ENCODE measurements around the gene GFPT1.

The GFPT1 gene

DNA sequence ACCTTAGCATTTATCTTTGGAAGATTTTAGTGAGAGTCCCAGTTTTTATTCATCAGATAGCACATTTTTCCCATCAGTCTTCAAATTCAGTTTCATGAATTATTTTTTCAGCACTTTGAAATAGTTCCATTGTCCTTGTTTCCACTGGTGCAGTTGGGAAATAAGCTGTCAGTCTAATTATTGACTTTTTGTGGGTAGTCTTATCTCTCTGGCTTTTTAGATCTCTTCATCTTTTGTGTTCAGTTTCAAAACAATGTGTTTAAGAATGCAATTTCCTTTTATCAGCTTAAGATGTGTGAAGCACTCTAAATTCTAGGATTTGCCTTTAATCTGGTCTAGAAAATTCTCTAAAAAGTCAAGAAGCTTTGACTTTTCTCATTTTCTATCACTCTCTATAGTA is 70.5 kb downstream of the GFPT1 start:
- no peak for DNase-seq (ENCODE audit: low read depth)

GRCh38 chr2:69315160-69315761 is 71.8 kb downstream of the GFPT1 start:
- DNase-seq (ENCODE audit: low read depth), result no peak

GRCh38 chr2:69311024-69311416 is 76.0 kb downstream of the GFPT1 start:
- DNase-seq (ENCODE audit: low read depth), result no peak

- DNase-seq (ENCODE audit: low read depth), result no peak
These were observed 76.7 kb downstream of the GFPT1 start for GRCh38 chr2:69310111-69311023.

DNA sequence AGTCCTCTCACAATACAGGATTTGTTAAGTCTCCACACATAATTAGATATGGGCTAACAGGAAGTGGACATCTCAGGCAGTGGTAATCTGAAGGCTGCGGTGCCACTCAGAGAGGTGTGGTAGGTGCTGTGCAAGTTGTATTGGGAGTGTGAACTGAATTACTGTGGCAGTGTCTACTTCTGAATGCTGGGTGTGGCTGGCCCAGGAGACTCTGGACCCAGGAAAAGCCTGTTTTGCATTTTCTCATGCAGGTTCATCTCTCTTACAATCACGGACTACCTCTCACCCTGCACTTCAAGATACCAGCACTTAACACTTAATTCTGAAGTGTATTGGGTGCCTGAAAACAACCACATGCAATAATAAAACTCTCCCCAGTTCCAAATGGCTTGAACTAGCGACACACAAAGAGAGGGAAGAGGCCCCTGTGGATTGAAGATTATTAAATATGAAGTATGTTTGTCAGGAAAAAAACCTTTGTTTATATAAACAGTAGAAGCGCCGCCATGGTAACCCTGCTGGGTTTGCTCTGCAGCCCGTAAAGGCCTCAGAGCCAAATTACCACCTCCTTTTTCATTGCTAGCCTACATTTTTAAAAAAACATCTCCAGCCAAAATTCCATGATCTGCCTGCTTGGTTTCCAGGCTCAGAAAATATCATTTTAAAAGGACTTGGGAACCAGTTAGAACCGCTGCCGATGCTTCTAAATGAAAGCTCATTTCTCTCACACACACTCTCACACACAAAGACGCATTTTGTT is 77.5 kb downstream of the GFPT1 start:
- no peak for DNase-seq (ENCODE audit: low read depth)

- DNase-seq (ENCODE audit: low read depth), result no peak
These were observed 78.7 kb downstream of the GFPT1 start for GRCh38 chr2:69308338-69308737.

DNA sequence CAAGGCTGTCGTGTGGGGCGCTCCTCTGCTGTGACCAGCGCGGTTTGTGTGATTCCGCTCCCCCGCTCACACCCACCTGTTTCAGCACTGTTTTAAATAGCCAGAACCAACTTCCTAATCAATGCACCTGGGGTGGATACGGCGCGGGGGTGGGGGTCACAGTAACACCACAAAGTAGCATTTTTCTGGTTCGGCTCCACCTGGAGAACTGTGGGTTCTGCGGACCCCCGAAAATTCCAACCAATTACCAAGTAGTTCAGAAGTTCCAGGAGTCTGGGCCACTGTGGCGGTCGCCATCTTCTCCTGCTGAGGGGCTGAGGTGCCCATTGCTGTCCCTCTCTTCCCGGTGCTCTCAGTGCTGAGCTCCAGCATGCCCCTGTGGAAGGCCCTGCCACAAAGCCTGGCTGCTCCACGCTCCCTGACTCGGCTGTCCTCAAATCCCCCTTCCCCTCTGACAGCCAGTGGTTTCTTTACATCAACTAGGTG is 79.4 kb downstream of the GFPT1 start:
- DNase-seq (ENCODE audit: low read depth), result no peak

DNA sequence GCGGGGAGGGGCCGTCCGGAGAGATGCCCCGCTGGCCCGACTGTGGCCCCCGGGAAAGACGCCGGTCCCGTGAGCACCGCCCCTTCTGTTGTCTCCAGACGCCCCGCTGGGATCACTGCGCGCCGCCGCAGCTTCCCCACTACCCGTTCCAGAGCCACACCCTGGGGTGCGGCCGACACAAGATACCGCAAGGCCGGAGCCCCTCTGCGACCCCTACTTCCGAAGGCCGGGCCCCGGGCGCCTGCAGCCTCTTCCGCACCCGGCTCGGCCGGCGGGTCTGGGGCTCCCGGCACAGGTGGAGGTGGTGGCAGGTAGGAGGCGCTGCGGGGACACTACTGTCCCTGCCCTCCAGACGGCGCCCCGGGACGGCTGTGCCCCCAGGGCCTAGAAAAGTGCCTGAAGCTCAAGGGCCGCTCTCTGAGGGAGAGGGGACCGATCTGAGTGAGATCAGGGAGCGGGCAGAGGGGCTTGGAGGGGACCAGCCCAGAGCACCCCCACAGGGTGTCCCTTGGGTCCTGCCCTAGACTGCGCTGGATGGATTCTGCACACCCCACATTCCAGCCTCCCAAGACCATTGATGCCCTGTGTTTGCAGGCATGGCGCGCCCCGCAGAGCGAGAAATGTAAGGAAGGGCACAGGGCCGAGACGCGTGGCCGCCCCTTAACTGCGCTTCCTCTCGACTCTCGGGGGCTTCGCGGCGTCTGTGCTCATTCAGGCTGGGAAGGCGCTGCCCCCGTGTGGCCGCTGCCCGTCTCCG is 80.0 kb downstream of the GFPT1 start:
- DNase-seq (ENCODE audit: low read depth), result peak; percentile 25

GRCh38 chr2:69306393-69306821 is 80.6 kb downstream of the GFPT1 start:
- no peak for DNase-seq (ENCODE audit: low read depth)

DNA sequence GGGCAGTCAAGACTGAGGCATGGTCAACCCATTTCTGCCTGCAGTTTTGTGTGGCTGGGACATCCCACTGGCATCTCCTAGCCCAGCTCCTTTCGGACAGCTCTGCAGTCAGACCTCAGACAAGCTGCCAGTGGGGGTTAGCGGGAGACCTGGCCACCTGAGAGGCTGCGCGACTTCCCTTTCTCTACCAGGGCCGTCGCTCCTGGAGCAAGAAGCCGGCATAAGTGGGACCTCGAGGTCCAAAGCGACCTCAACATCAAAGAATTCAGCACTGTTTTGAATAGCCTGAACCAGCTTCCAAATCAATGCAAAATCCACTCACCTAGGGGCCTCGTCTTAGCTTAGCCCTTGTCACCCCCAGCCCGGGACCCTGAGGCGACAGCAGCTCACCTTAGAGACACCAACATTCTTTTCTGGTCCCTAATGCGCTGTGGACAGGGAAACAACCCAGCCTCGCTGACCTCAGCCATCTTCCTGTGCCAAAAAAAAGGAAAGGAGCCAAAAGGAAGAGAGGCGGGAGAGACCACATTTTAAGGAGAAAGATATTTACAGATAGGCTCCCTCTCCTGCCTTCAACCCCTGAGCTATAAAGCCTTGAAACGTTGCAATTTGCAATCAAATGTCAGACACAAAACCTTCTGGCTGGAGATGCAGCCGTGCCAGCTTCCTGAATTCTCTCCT is 81.2 kb downstream of the GFPT1 start:
- DNase-seq (ENCODE audit: low read depth), result no peak

- DNase-seq (ENCODE audit: low read depth), result no peak
These were observed 81.9 kb downstream of the GFPT1 start for GRCh38 chr2:69305166-69305565.

DNA sequence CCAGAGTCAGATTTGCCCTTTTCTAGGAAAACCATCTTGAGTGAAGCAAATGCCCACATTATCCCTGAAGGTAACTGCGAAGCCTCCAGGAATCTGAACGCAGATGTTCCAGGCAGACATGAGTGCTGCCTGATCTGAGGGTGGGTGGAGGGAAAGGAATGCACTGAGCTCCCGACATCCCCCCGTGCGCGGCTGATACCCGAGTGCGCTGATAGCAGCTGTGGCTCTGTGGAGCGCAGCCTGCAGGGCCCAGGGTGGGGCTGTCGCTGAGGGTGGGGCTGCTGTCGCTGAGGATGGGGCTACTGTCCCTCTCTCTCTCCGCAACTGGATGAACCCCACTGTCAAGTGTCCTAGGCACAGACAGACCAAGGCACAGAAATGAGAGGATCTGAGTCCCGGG is 82.4 kb downstream of the GFPT1 start:
- no peak for DNase-seq (ENCODE audit: low read depth)

GRCh38 chr2:69300650-69301049 is 86.4 kb downstream of the GFPT1 start:
- no peak for DNase-seq (ENCODE audit: low read depth)

DNA sequence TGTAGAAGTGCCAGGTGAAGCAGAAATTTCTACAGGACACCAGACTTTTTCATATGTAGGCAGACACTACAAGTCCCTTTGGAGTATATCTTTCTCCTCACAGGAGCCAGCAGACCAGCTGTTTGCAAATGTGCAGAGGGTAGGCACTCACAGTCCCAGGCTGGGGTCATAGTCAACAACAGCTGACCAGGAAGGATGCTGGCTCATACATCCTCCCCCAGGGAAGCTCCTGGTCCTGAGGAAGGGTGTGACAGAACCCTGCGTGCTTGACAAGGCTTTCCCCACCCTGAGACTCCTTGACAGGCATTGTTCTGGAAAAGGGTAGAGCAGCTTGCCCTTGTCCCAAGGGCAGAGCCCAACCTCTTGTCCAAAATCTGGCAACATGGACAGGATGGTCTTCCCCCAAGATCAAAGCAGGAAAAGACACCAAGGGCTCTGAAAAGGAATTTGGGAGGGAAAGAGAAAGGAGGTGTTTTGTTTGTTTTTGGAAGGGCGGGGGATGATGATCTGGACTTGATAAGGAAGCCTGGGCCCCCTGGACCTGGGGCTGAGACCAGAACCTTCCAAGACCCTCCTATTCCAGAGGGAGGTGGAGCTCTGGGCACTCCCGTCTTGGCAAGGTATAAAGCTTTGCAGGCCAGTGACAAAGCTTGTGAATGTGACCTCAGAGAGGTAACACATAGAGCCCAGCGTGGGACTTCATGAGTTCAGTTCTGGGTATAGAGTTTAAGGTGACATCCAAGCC is 87.1 kb downstream of the GFPT1 start:
- no peak for DNase-seq (ENCODE audit: low read depth)

- no peak for DNase-seq (ENCODE audit: low read depth)
These were observed 88.2 kb downstream of the GFPT1 start for GRCh38 chr2:69298862-69299261.

DNA sequence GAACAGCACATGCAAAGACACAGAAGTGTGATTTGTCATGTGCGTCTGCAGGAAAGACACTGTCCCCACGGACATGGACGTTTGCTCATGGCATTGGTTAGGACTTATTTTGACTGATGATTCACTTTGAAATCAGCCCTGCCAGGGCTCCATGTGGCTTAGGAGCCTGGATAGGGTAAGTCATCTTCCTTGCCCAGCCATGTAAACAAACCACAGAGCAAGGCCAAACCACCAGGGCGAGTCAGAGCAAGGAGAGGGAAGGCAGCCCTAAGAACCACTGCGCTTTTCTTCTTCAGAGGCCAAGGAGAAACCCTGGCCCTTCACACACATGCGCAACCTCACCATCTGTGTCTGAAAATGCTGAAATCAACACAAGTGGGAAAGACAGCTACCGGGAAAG is 88.8 kb downstream of the GFPT1 start:
- no peak for DNase-seq (ENCODE audit: low read depth)

DNA sequence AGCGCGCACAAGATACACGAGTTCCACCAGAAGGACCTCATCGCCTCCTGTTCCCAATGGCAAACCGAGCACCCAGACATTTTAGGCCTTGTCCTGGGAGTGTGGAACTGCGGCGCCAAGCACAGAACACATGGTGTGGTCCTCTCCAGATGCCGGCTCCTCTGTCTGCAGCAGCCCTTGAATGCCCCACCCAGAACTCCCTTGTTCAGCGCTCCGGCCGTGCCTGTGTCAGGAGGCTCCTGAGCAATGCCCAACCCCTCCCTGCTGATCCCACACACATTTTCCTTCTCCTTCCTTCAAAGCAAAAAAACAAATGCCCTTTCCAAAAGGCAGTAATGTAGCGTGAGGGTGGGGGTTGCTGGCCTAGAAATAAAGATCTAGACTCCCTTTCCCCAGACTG is 89.8 kb downstream of the GFPT1 start:
- DNase-seq (ENCODE audit: low read depth), result no peak

DNA sequence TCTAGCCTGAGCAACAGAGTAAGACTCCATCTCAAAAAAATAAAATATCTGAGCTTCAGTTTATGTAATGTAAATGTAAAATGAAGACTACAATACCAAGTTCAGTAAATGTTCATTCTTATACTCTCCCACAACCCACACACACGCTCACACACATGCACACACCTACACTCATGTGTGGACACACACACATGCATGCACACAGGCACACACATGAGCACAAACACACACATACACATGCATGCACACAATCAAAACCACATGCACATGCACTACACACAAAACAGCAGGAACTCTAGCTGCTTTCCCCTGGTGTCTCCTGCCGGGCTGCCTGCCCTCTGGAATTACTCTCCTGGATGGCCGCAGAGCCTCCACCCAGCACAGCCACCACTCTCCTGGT is 90.6 kb downstream of the GFPT1 start:
- no peak for DNase-seq (ENCODE audit: low read depth)

GRCh38 chr2:69292256-69292655 is 94.8 kb downstream of the GFPT1 start:
- no peak for DNase-seq (ENCODE audit: low read depth)

DNA sequence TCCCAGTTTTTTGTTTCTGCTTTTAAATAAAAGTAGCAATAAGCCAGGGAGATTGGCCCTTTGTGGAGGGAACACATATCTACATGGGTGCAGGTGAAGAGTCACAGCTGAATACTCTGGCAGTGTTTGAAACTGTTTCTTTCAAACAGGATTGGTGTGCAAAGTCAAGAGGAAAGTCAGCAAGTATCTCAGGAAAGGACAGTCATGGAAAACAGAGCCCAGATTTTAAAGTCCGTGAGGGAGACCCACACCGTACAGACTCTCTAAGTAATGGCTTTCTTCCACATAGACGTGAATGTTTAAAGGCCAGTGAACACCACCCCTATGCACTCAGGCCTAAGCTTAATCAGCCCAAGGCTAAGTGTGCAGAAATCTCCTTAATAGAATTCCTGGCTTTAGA is 95.3 kb downstream of the GFPT1 start:
- DNase-seq (ENCODE audit: low read depth), result no peak

Data from stimulated activated CD8-positive, alpha-beta memory T cell treated with anti-CD3 and anti-CD28 coated beads, Interleukin-15, amount 100 ng/mL, for 1 hour (primary cell).